HG03039 (cell line): ENCODE measurements around the gene TSPAN18.

Experiments used
- ATAC-seq: cut with Tn5 transposase; IDR thresholded peaks from one replicate; pipeline ENCODE4 v1.9.1; 2021; ENCODE audit warnings: mild to moderate bottlenecking, moderate library complexity; ENCODE audit not compliant: unreplicated experiment

The TSPAN18 gene

DNA sequence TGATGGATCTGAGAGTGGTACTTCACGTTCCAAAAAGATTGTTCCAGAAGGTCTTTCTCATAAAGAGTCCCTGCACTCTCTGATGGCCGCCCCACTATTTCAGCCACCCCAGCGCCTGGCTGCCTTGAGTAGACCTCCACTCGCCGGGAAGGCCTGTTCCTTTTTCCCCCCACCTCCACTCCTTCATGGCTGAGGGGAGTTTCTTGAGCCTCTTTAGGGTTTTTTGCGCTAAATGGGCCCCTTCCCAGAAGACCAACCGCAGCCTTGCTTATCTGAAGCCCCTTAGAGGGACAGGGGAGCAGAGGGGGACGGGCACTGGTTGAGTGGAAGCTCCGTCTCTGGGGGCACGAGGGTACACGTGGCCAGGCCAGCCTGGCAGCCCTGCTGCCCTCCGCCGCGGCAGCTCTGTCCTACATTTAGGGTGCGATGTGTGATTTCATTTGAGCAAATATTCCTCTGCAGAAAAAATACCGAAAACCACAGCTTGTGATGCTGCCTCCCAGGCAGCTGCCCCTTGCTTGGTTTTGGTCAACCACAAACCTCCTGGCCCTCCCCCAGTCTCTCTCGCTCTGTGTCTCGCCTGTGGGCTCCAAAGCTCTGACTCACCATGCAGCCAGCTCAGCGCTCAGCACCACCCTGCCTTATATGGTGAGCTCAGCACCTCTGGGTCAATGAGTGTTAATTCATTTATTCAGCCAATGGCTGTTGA lies 135.2 kb downstream of the TSPAN18 start:
- ATAC-seq, result peak; percentile 99

DNA sequence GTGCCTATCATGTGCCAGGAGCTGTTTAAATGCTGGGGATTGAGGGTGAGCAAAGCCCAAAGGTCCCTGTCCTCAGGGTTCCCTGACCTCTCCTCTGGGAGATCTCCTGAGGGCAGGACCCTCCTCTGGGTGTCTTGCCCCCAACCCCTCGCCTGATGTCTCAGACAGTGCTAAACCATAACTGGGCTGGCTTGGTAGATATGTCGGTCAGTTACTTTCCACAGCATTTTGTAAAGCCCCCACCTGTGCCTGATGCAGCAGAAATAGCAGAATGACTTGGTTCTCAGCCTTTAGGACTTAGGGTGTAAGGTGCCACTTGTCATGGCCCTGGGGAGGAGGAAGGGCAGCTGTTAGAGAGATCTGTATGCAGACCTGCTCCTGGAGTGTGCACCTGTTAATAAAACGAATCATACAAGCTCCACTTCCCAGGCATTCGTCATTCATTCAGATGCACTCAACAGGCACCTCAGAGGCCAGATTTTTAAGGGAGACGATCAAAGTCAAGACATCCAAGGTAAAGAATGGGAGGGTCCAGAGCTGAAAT lies 135.9 kb downstream of the TSPAN18 start:
- no peak for ATAC-seq

DNA sequence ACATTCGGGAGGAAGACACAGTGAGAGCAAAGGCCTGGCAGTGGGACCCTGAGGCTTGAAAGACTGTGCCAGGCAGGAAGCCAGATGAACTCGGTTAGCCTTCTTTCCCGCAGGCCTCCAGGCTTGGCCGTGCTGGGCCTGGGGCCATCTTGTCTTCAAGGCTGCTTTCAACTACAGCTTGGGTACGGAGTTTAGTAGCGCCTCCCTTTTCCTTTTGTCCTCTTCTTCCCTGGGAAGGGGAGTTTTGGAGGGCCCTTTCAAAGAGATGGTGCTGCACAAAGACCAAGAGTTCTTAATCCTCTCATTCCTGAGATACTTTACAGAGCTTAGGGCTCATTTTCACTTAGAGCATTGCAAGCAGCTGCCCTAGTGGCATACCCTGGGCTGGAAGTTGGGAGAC lies 136.5 kb downstream of the TSPAN18 start:
- ATAC-seq, result no peak

DNA sequence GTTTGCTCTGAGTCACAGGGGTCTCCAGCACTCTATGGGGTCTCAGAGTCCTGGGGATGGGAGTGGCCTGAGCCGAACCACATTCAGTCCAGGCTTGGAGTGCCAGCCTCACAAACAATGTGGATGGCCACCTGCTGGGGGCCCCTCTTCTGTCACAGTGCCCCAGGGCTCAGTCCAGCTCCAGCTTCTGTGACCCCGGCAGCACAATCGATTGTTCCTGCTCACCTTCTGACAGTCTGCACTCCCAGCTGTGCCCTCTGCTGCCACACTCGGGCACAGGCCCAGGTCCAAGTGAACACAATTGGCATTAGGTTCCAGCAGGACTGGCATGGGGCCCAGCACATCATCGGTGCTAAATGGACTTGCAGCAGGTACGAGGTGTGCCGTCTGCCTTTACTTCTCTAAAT lies 139.1 kb downstream of the TSPAN18 start:
- no peak for ATAC-seq

DNA sequence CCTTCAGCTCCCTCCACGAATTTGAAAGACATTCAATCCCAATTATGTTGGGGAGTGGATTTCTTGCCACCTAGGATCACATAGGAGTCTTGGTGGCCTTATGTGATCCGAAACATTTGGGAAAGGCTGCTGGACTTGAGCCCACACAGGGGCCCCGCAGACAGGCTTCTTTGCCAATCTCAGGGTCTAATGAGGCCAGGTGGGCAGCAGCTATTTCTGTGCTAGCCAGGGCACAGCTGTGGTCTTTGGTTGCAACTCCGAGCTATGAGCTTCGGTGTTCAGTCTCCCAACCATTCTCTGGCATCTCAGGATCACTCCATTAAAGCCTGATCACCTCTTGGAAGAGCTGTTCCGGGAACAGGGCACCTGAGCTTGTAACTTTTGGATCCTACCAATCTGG lies 139.5 kb downstream of the TSPAN18 start:
- ATAC-seq, result no peak

DNA sequence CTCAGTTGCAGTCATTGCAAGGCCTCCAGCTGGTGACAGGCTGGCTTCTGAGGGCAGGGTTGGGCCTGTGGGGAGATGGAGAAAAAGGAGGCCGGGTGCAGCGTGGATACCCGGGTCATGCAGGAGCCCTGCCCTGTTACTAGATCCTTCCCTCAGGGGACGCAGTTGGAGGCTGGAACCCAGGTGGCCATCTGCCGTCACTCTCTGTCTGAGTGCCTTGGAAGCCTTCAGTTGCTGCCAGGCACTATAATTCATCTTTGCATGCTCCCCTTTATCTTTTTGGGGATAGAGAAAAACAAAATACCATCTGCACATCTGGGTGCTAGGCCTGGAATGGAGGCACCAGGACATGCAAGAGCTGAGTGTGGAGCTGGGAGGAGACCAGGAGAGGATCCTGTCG lies 141.3 kb downstream of the TSPAN18 start:
- ATAC-seq, result no peak

DNA sequence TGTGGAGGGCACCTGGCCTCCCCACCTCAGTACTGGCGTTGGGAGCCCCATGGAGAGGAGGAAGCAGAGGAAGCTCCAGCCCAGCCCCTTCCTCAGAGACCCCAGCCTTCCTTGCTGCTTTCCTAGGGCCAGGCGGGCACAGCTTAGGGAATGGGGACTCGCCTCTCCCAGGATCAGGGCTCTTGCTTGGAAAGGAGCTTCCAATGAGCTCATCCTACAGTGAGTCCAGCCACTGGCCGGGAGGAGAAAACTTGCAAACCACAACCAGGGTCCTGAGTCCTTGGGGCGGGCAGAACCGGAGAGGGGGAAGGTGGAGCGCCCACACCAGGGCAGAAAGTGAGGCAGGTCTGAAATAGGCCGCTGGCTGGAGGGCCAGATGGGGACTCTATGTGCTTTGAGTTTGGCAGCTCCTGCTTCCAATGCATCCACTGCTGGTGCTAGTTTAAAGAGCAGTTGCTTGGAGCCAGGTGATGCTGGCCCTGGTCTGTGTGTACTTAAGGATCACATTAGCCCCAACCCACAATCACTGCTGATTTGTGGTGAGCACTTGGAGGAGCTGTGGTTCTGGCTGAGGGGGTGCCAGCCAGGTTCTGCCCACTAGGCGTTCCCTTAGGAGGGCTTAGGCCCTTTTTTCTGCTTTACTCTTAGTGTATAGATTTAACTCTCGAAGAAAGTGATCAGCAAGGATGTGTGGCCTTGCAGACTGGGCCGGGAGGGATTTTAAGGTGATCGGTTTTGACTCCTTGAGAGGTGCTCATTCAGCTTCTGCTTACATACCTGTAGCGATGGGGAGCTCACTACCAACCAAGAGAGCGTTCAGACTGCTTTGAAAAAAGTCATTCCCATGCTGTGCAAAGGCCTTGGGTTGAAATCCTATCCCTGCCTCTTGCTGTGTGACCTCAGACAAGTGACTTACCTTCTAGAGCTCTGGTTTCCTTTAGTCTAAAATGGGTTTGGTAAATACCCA lies 142.0 kb downstream of the TSPAN18 start:
- no peak for ATAC-seq

DNA sequence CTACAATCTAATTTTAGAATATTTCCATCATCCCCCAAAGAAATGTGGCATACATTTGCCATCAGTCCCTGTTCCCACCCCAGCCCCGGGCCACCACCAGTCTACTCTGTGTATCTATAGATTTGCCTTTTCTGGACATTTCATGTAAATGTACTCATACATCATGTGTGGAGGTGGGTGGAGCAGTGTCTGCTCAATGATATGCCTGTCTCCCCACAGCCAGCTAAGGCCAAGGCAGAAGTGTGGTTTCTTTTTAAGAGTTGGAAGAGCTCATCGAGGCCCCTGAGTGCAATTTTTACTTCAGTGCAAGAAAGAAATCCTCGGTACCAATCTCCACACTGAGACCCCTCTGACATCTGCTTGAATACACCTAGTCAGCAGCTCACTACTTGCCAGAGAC lies 143.4 kb downstream of the TSPAN18 start:
- no peak for ATAC-seq

DNA sequence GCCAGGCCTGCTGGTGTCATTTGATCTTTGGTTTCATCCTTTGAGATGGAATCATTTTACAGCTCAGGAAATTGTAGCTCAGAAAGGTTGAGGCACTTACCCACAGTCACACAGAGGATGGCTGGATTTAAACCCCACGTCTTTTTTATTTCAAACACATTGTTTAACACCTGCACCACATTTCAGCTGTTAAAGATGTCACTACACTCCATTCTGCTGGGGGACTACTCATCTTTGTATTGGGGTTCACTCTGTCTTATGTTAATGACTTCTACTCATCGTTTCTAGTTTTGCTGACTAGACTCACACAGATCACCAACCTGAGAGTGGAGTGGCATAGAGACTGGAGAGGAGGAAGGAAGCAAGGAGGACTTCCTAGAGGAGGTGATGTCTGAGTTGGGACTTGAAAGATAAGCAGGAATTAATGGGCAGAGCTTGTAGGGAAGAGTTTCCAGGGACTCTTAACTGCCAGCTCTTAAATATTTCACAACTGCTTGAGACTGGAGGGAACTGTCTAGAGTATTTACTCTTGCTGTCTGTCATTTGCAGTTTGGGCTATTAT lies 143.9 kb downstream of the TSPAN18 start:
- no peak for ATAC-seq

DNA sequence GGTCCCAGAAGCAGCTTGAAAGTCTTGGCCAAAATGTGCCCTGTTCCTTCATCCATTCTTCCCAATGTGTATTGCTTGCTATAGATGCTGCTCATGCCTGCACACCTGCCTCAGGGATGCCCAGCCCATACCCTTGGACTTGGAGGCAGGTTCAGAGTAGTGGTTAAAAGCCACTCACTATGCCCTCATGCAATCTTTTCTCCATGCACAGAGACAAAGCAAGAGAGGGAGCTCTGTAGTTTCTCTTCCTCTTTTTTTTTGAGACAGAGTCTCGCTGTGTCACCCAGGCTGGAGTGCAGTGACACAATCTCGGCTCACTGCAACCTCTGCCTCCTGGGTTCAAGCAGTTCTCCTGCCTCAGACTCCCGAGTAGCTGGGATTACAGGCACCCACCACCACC lies 144.9 kb downstream of the TSPAN18 start:
- peak; percentile 75 for ATAC-seq

DNA sequence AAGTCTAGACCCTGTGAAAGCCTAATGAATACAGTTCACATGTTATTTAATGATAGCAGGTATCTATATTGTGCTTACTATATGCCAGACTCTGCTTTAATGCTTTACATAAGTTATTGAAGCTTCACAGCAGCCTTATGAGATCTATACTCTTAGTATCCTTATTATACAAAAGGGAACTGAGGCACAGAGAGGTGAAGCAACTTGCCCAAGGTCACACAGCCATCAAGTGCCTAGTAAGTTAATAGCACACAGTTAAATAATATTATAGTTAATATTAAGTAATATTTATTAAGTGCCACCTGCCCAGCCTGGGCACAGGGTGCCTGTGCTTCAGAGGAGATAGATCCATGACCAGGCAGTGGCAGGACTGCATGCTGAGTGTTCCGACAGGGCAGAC lies 145.8 kb downstream of the TSPAN18 start:
- no peak for ATAC-seq

DNA sequence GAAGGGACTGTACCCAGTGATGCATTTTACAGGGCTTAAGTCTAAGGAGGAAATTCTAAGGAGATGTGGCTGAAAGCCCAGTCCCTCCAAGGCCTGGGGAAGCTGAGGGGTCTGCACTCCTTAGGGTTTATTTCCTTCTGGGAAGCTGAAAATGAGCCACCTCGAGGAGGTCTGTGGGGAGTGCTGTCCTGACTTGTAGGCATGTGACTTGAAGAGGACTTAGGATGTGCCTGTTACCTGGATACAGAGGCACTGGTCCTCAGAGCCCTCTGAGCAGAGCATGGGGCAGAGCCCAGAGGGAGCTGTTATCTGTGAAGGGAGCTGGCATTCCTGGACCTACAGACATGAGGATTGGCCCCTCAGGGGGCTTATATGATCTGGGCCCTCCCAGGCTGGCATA lies 146.8 kb downstream of the TSPAN18 start:
- no peak for ATAC-seq

DNA sequence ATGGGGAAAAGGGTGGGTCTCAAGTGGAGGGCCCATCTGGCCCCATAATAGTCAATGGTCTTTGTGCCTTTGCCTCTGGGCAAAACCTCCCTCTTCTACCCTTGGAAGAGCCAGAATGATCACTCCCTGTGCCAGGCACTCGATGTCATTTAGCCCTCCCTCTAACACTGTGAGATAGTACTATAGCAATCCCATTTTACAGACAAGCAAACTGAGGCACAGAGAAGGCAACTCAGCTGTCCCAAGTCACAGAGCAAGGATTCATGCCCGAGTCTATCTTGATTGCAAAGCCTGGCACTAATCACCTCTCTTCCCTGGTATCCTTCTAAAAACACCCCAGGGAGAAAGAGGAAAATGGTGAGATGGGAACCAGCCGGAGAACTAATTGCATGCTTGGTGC lies 147.5 kb downstream of the TSPAN18 start:
- no peak for ATAC-seq

DNA sequence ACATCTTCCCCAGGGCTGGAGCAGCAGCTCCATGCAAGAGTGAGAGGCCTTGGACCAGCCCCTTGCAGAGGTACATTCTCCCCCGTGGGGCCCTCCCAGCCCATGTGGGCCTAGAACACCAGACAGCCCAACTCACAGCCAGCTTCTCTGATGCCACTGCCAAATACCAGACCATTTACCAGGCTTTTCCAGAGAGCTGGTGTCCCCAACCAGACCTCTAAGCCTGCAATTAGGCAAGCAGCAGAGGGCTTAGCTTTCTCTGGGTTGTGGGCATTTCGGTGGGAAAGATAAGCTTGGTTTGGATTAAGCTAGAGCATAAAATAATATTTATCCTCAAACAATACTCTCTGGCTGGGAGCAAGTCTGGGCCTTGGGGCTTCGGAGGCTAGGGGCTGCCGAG lies 148.3 kb downstream of the TSPAN18 start:
- no peak for ATAC-seq

DNA sequence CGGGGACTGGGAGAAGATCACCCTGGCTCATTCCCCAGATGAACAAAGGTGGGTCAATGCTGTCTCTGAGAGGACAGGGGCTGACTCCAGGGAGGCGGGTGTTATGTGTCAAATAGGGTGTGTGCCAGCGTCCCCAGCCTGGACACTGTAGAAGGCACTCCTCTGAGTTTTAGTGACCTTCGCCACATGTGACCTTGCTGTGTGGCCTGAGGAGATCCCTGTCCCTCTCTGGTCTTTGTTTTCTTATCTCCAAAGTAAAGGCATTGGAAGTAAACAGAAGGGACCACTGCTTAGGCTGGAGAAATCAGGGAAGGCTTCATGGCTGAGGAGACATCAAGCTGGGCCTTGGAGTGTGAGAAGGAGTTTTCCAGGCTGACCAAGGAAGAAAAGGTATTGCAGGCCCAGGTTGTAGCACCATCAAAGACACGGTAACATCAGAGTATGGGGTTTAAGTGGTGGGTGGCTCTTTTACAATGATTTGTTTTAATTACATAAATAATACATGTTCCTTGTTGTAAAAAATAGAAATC lies 149.5 kb downstream of the TSPAN18 start:
- ATAC-seq, result no peak

DNA sequence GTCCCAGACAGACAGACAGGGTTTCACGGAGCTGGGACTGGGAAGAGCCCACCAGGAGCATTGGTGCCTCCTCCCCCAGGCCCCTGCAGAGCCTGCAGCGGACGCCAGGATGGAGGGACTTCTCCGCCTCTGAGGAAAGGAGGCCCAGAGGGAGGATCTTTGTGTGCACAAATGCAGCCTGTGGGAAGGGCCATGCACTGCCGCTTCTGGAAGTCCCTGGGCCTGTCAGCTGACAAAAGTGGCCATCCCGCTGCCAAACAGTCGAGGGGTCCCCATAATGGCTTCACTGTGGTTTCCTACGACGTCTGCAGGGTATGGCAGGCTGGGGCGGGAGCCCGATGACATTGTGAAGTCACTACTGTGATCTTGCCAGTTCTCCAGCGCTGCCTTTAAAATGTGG lies 150.1 kb downstream of the TSPAN18 start:
- ATAC-seq, result no peak

DNA sequence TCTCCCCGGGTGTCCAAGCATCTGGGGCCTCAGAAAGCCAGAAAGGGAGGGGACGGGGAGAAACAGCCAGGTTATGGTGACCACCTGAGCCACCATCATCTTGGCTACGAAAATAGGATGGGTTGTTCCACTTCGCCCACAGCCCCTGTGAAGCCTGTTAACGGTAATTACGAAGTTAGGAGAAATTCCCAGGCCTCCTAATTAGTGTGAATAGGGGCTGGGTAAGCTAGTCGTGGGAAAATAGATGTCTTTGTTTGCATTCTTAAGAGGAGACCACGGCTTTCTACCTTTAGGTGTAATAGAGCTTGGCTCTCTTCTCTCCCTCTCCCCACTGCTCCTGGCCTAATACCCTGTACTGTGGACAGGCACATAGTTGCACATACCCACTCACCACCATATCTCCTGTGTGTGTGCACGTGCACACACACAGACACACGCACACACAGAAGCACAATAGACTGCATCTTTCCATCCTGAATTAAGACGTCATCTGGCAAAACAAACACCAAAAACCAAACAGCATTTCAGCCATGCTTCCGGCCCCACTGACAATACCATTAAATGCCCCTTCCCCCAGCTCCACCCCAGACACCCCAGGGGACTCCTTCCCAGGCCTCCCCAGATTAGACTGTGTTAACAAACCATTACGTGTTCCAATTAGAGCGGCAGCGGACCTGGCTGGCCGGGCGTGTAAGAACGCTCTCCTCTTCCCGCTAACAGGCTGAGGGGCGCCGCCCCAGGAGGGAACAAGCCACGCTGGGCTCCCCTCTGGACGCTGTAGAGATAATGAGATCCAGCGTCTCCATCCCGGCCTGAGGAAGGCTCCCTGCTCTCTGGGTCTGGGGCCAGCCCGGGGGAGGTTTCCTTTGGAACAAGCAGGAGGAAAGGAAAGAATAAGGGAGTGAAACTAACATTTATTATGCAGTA lies 151.1 kb downstream of the TSPAN18 start:
- no peak for ATAC-seq

DNA sequence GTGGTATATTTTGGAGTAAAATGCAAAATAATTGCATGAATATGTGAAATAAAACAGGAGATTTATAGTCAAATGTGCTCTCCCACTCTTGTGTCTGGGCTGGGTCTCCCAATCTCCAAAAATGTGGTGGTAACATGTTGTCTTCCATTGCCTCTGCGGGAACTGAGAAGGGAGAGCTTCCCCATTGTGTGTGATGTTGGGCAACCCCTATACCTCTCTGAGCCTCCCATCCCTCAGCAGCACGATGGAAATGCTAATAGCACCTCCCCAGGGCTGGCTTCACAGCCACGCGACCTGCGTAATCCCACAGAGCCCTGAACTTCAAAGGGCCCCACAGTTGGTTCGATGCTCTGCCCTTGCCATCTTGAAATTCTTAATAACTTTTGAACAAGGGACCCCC lies 151.9 kb downstream of the TSPAN18 start:
- ATAC-seq, result no peak

DNA sequence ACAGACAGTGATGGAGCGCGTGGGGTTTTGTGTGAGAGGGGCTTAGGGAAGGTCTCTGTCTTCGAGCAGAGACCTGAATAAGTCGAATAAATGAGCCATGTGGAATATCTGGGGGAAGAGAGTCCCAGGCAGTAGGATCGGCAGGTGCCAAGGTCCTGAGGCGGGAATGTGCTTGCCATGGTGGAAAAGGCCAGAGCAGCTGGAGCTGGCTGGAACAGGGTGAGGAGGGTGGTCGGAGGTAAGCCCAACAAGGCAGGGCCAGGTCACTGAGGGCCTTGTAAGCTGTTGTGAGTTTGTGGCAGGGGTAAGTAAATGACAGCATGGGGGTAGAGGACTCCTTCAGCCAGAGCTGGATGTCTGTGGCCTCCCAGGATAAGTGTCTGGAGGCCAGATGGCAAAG lies 152.7 kb downstream of the TSPAN18 start:
- no peak for ATAC-seq

DNA sequence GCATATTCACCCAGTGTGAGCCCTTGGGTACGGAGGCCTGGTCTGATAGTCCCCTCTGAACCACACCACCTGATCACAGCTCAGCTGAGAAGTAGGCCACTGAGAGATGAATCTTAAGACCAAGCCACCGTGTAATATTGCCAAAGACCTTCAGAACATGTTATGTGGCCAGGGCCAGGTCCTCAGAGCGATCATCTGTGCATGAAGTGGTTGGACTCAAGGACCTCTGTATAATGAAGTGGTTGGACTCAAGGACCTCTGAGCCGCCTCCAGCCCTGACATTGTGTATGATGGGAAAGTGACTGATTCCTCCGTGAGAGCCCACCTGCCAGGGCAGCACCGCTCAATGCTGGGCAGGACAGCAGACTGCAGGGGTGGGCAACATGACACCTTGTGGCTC lies 153.7 kb downstream of the TSPAN18 start:
- no peak for ATAC-seq
